GM19438 (cell line): ENCODE measurements around the gene RAD21L1.

Experiments
- ATAC-seq: cut with Tn5 transposase; IDR thresholded peaks from one replicate; pipeline ENCODE4 v1.9.1; 2021; ENCODE audit warnings: low read depth; ENCODE audit not compliant: unreplicated experiment

Gene RAD21L1

GRCh38 chr20:1267809-1268374 is 42.0 kb downstream of the RAD21L1 start:
- ATAC-seq, result no peak

- no peak for ATAC-seq
Measured at GRCh38 chr20:1269235-1269634, 43.4 kb downstream of the RAD21L1 start.

- no peak for ATAC-seq
Measured at GRCh38 chr20:1269850-1270249, 44.0 kb downstream of the RAD21L1 start.

GRCh38 chr20:1272368-1273100 is 46.7 kb downstream of the RAD21L1 start:
- no peak for ATAC-seq

- ATAC-seq, result no peak
Measured at GRCh38 chr20:1273366-1273765, 47.5 kb downstream of the RAD21L1 start.

GRCh38 chr20:1274485-1275311 is 48.9 kb downstream of the RAD21L1 start:
- ATAC-seq, result no peak

GRCh38 chr20:1275919-1276318 is 50.1 kb downstream of the RAD21L1 start:
- ATAC-seq, result no peak

GRCh38 chr20:1277529-1278322 is 51.9 kb downstream of the RAD21L1 start:
- ATAC-seq, result no peak

- ATAC-seq, result no peak
Measured at GRCh38 chr20:1278993-1279392, 53.1 kb downstream of the RAD21L1 start.

GRCh38 chr20:1280195-1281102 is 54.6 kb downstream of the RAD21L1 start:
- ATAC-seq, result no peak

GRCh38 chr20:1281279-1282057 is 55.6 kb downstream of the RAD21L1 start:
- no peak for ATAC-seq

- no peak for ATAC-seq
Measured at GRCh38 chr20:1282966-1283365, 57.1 kb downstream of the RAD21L1 start.

- ATAC-seq, result no peak
Measured at GRCh38 chr20:1283522-1284510, 58.0 kb downstream of the RAD21L1 start.

- ATAC-seq, result no peak
Measured at GRCh38 chr20:1286267-1287024, 60.6 kb downstream of the RAD21L1 start.

GRCh38 chr20:1287306-1287705 is 61.5 kb downstream of the RAD21L1 start:
- no peak for ATAC-seq

GRCh38 chr20:1287787-1288569 is 62.1 kb downstream of the RAD21L1 start:
- ATAC-seq, result no peak
